GM13976 (cell line): ENCODE results near the gene CCER1.

Experiments
- DNase-seq: peaks from one replicate; pipeline ENCODE4 v3.0.0; 2012; ENCODE audit warnings: low spot score
- CTCF ChIP-seq: IDR thresholded peaks from 2 replicates; pipeline ENCODE4 v1.5.1; 2012; ENCODE audit warnings: borderline replicate concordance, mild to moderate bottlenecking; ENCODE audit not compliant: insufficient read depth; ENCODE audit errors: extremely low read depth, missing control alignments, control extremely low read depth
- in situ Hi-C: fragments of 300-500 bp; cut with MboI; formaldehyde crosslinking; loops from one replicate; pipeline ENCODE4 v1.12.0; 2022; ENCODE audit warnings: low sequenced_read_pairs, mixed read lengths, inconsistent platforms; ENCODE audit not compliant: unreplicated experiment

CCER1 gene

GRCh38 chr12:90940872-90941499 lies 14.0 kb downstream of the CCER1 start:
- peak; percentile 26 for TF ChIP-seq CTCF
- peak; percentile 28 for DNase-seq
- in situ Hi-C loops, result no loop called here

DNA sequence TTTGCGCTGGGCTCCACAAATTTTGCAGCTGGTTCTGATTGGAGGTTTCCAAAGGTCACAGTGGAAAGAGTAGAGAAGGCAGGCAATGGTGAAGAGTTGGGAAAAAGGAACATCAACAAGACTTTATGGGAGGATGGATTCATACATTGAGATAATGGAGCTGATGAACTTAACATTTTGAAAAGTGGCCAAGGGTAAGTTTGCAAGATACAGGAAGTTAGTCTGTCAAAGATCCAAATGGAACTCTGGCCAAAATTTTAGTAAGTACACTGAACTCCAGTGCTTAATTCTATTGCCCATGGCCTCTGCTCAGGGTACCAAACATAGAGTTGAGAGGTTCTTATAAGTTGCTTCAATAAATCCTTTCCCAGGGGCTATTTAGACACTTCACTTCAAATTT lies 15.6 kb downstream of the CCER1 start:
- in situ Hi-C loops, result no loop called here
- TF ChIP-seq CTCF, result no peak
- DNase-seq, result no peak

- TF ChIP-seq CTCF, result no peak
- no peak for DNase-seq
- in situ Hi-C loops, result no loop called here
These were observed 16.5 kb downstream of the CCER1 start for GRCh38 chr12:90938451-90938850.

GRCh38 chr12:90937651-90938050 lies 17.3 kb downstream of the CCER1 start:
- no peak for DNase-seq
- TF ChIP-seq CTCF, result no peak
- in situ Hi-C loops, result no loop called here

GRCh38 chr12:90936230-90937005 lies 18.6 kb downstream of the CCER1 start:
- no peak for DNase-seq
- no peak for TF ChIP-seq CTCF
- in situ Hi-C loops, result no loop called here

GRCh38 chr12:90925562-90925961 lies 29.4 kb downstream of the CCER1 start:
- in situ Hi-C loops, result no loop called here
- DNase-seq, result no peak
- TF ChIP-seq CTCF, result no peak
